SKM-1 (cell line): Measurements from ENCODE around the gene TCEA2.
"Not testable (repeated sequence)": the region's sequence is repeated elsewhere in the genome, so short reads cannot be mapped to it uniquely, and the experiment has no call there.

ENCODE experiments used
- DNase-seq: peaks from one replicate; lab custom pipeline; 2025; ENCODE audit not compliant: unreplicated experiment; lab: John Stamatoyannopoulos, UW

Gene TCEA2

DNA sequence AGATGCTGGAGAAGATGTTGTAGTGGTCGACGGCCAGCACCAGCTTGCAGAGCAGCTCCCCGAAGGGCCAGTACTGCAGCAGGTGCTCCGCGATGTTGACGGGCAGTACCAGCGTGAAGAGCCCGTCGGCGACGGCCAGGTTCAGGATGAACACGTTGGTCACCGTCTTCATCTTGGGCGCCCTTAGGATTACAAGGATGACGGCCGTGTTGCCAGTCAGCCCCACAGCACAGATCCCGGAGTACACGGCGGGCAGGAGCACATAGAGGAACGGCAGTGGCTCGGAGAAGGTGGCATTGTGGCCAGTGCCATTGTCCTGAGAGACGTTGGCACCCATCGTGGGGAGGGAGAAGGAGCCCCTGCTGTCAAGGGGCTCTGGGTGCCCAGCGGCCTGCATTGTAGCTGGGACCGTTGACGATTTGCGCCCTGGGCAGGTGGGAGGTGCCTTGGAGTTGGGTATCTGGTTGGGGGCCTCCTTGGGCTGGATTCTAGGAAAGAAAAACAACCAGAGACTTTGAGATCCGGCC lies 43.5 kb downstream of the TCEA2 start:
- no peak for DNase-seq

DNA sequence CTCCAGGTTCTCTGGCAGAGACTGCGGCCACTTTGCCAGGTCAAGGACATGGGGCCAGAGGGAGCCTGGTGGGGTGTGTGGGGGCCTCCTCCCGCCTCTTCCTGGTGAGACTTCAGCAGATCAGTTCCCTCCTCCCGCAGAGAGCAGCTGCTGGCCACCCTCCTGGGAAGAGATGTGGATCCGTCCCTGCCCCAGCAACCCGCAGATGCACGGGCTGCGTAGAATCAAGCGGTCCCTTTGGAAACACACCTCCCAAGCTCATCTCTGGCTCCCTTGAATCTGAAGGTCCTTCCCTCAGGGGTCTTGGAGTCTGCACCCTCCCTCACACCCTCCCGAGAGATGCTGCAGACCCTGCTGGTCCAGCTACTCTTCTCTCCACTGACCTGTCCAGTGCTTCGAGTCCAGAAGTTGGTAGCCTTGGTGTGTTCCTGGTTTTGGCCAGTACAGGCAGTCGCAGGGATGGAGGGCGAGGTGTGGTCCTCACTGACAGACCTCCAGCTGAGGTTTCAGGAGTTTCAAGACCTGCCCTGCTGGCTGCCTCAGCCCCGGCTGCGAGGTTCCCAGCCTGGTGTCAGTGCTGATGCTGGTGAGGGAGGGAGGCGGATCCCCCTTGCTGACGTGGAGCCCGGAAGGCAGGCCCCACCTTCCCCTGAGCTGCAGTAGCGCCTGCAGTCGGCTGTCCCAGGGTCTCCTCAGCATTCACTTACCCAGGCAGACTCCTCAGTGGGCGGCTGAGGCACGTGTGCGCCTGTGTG lies 44.2 kb downstream of the TCEA2 start, which contains the start of gene NPBWR2:
Gene NPBWR2 (minus strand): TSS at position 585 of the 755 bp plus-strand sequence. CDS start 734 bp downstream, outside the sequence.
- DNase-seq = no peak

DNA sequence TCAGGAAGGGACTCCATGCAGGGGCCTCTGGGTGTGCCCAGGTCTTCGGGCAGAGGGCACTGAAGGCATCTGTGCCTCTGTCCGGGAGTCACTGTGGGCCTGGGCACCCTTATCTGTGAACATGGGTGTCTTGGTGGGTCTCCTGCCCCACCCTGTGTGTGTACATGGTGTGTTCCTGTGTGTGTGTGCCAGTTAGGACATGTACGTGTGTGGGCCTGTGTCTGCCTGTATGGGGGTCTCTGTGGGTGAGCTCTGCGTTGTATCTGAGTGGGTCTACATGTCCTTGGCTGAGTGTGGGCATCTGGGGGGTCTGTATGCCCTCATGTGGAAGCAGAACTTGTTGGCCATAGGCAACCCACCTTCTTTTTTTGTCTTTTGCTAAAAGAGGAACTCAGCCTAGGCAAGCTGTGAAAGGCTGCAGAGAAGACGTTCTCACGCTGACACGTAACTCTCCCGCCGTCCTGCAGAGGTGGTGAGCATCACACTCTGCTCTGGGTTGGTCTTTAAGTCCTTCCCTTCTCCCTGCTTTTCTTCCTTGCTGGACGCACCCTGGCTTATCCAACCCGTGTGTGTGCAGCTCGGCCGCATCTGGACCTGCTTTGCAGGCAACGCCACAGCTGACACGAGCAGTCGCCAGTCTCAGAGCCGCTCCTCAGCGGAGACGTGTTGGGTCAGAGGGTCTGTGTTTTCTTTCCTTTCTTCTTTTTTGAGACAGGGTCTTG lies 44.9 kb downstream of the TCEA2 start:
- peak; percentile 47 for DNase-seq

DNA sequence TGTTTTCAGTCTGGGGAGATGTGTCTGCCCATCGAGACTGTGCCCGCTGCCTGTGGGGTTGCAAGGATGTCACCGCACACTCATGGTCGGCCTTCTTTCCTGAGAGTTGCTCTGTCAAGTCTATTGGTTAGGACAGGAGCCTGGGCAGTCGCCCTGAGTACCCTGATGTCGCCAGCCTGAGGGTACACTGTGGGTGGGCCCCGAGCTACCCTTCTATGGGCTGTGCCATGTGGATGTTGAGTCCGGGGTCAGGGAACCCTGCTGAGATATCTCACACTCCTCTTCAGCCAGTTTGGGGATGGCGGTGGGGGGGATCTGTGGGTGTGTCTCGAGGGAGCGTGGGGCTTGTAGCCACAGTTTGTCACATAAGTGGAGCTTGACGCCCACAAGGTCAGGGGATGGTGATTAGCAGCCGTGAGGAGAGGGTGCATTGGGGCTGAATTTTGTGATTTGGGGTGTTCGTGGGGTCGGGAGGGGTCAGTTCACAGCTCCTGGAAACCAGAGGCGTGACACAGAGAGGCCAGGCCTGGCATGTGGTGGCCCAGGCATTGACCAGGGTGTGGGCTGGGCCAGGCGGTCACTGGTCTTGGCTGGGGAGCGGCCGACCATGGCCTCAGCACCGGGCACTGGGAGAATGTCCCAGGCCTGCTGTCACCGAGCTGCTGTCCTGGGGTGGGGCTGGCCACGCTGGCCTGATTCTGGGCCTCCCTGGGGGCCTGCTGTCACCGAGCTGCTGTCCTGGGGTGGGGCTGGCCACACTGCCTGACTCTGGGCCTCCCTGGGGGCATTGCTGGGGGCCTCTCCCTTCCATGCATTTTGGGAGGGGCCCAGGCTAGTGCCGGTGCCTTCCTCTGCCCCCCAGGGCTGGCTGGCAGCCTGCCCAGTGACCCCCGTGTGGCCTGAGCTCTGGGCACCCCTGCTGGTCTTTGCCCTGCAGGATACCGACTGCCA lies 46.0 kb downstream of the TCEA2 start:
- no peak for DNase-seq

GRCh38 chr20:64109831-64110391 lies 46.9 kb downstream of the TCEA2 start:
- DNase-seq = no peak

DNA sequence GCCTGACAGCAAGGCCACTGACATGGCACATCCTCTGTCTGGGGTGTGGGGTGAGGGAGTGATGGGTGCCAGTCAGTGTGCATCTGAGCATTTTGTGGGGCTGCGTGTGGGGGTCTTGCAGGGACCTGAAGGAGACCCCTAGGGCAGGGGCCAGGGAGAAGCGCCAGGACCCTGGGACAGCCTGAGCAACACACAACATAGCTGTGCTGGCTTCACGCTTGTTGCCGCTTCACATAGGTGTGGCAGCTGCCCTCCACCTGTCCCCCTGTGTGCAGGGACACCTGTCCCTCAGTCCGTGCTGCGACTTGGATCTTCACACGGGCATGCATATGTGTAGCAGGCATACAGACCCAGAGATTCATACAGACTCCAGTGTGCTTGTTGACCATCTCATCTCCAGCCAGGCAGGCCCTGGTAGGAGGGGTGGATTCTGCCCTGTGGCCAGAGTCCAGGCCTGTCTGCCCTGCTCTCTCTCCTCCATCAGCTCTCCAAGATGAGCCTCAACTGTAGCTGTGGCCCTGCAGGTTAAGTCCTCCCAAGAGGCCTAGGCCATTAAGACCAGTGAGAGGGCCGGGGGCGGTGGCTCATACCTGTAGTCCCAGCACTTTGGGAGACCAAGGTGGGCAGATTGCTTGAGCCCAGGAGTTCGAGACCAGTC lies 47.5 kb downstream of the TCEA2 start:
- no peak for DNase-seq

DNA sequence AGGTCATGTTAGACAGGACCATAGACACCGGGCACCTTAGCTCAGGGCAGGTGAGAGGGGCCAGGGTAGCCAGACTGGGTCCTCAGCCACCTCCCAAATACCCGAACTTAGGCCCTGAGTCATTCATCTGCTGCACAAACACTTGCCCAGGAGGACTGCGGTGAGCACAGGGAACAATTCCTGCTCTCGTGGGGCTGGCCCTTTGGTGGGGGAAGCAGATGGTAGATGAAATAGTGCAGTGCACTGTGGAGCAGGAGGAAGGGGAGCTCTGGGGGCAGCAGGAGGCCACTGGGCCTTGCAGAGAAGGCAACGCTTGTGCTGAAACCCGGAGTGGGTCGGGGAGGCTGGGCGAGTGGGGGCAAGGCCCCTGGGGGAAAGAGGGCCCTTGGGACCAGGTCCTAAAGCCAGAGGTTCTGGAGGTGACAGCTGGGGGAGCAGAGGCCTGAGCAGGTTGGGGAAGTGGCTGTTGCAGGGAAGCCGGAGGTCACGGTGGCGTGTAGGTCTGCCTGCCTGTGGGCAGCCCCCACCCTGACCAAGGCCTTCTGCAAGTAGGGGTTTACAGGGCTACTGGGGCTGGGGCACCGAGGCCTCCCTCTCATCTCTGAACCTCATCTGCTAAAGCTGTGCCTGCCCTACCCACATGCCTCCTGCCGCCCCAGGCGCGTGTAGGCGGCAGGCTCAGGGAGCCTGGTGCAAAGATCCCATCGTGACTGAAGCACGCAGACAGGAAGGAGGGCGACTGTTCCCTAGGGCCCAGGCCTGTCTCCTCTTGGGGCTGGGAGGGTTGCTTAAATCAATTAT lies 49.0 kb downstream of the TCEA2 start:
- no peak for DNase-seq

DNA sequence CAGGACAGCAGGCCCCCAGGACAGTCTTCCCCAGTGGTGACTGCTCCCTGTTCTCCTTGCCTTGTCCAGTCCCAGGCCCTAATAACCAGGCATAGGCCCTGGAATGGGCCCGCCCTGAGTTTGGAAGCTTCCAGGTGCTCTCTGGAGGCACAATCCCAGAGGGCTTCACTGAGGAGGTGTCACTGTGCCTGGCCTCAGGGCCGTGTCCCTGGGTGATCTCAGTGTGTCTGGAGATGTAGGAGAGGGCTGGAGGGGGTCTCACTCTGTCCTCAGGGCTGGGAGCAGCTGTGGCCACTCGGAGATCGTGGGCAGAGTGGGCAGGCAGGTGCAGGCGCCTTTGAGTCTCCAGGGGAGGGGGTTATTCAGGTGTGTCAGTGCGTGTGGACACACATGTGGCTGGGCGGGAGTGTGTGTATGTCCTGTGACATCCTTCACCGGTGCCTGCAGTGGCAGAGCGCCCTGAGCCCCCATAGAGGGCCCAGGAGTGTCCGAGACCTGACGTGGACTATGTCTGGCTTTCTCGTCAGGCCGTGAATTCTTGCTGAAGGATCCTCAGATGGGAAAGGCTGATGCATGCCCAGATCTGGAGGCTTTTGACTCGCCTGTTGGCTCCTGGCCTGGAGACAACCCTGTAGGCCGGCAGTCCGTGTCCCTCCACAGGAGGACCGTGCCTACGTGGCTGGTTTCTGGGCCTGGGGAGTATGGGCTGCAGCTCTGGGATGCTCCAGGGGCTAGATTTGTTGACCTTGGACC lies 49.9 kb downstream of the TCEA2 start:
- DNase-seq = no peak

GRCh38 chr20:64113444-64113775 lies 50.4 kb downstream of the TCEA2 start:
- DNase-seq = no peak

DNA sequence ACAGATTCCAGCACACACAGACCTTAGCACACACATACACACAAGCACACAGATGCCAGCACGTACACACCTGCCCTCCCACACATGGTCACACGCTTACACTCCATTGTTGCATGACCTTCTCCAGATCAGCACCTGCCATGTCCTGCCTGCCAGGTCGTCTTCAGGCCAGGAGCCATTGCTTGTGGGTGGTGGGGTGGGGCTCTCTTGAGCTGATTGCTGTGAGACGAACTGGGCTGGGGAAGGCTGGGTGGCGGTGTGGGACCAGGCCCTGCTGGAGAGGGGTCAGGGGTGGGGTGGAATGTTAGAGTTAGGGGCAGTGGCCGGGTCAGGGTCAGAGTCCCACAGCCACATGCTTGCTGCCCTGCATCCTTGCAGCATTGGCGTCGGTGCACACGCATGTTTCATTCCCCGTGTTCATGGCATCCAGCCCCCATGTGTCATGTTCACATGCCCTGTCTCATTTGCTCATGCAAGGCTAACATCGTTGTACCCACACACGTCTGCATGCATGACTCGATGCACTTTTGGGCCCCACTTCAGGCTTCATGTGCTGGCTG lies 50.9 kb downstream of the TCEA2 start:
- no peak for DNase-seq

GRCh38 chr20:64114356-64114971 lies 51.5 kb downstream of the TCEA2 start:
- DNase-seq = no peak

DNA sequence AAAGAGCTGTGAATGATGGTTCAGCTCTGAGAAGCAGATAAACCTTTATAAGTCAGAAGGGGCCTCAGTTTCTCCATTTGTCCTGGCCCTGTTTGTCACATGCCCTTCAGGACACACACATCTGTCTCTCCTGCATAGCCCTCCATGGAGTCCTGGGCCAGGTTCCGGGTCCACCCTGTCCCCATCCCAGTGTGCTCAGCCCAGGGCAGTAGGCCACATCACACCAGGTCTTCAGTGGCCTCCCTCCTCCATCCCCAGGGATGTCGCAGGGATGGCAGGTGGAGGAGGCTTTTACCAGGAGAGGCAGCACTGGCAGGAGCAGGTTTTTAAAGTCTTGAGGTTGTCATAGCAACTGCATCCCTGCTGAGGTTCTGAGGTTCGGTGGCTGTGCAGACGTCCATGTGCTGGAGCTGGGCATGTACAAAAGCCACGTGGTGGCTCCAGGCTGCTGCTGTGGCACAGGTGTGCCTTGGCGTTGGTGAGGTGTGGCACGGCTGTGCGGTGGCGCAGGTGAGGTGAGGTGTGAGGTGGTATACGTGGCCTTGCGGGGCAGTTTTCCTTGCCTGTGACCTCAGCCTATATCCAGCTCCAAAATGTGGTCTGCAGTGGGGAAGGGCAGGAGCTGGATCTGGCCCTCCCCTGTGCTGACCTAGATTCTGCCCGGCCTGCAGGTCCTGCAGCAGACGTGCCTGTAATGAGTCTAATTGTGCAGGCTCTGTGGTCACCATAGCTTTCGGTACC lies 52.3 kb downstream of the TCEA2 start:
- no peak for DNase-seq

GRCh38 chr20:64116016-64116415 lies 53.0 kb downstream of the TCEA2 start:
- DNase-seq = no peak

DNA sequence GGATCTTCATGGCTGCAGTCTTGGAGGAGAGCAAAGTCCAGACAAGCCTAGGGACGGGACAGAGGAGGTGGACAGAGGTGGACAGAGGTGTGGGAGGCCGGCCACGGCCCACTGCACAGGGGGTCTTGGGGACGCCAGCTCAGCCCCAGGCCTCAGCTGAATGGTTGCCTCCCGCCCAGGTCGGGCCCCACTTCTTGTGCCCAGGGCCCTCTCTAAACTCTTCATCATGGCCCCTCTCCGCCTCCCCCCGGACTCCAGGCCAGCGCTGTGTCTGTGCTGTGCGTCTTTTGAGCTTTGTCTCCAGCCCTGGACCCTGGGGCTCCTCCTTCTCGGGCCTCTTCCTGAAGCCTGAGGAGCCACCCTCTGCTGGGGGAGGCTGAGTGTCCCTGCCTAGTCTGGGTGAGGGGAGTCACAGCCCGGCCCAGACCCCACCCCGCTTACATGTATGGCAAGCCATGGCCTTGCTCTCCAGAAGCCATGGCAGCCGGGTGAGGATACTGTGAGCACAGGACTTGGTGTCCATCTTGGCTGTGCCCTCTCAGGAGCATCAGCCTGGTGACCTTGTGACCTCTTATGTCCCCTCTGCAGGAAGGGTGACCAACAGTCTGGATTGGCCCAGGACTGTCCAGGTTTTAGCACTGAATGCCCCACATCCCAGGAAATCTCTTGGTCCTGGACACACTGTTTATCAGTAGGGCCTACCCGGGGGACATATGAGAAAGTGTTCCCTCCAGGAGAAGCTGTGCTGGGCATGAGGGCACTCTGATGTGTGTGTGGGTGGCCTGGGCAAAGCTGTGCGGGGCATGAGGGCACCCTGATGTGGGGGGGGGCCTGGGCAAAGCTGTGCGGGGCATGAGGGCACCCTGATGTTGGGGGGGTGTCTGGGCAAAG lies 53.8 kb downstream of the TCEA2 start:
- no peak for DNase-seq

DNA sequence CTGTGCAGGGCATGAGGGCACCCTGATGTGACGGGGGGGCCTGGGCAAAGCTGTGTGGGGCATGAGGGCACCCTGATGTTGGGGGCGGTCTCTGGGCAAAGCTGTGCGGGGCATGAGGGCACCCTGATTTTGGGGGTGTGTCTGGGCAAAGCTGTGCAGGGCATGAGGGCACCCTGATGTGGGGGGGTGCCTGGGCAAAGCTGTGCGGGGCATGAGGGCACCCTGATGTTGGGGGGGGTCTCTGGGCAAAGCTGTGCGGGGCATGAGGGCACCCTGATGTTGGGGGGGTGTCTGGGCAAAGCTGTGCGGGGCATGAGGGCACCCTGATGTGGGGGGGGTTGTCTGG lies 54.4 kb downstream of the TCEA2 start:
- DNase-seq = not testable (repeated sequence)

GRCh38 chr20:64119301-64119680 lies 56.3 kb downstream of the TCEA2 start:
- DNase-seq = no peak
